ENCODE data around the gene SCARB1. TPM values are rescaled to one million over a fixed set of nuclear protein-coding genes. Genes with fewer than 3 reads are reported as not detected.
A peak's percentile ranks its signal among the peaks of the same experiment; 100 is the strongest.

Gene SCARB1
- total and polyA plus RNA-seq, 4 experiments from 2014 or later = 1.5 to 2.6 (median 1.9) TPM

DNA sequence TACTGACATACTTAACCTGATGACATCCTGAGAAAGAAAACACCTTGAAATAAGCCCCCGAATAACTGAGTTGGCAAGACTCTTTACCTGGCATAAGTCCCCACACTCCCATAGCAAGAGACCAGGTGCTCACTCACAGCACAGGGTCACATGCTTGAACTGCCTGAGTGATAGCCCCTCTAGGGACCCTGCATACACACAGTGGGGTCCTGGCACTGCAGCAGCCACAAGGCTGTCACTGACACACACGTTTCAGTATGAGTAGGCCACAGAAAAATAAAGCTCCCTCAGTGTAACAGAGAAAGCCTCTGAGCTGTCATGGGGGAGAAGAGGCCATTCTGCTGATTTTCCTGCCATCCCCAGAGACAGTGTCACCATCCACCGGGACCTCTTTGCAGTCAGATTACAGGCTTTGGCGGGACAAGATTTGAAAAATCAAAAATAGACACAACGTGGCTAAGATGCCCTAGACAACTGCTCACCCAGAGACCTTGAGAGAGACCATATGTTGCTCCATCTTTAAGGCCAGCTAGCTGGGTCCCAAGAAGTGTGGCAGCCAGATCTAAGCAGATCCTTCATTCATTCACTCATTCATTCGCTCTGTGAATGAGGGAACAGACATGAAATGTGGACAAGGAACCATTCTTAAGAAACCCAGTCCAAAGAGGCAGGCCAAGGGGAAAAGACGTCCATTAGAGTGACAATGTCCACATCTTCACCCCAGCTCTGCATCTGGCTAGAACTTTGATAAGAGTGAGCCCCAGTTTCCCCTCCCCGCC lies 1.6 kb downstream of the SCARB1 start:
- no peak overlapping the region for H3K4me3 ChIP-seq (ENCODE audit: low read length in 2 of 2)
- H3K27ac Mint-ChIP-seq = peak overlapping the region in 2 of 7 donors; percentile 46 to 54
- H3K9me3 ChIP-seq (ENCODE audit: control insufficient read depth in 1 of 2, low read length in 2 of 2) = no peaks in the 10 kb centered on the region
- ChIA-PET CTCF (ENCODE audit: partially characterized antibody) (no interaction called here), POLR2A (ENCODE audit: partially characterized antibody) (interaction anchor here (1.3 to 1.5 kb wide), 2 partner anchors 59 to 406 kb away, joined by 4 to 6 read pairs; no protein-coding TSS in a partner anchor)
- no peaks in the 10 kb centered on the region for H3K36me3 Mint-ChIP-seq
- H3K27ac ChIP-seq (ENCODE audit: low read depth, low read length) = no peak overlapping the region
- H3K4me3 Mint-ChIP-seq = peak overlapping the region; percentile 8 to 86 (median 78)
- H3K27me3 Mint-ChIP-seq = peaks cover 0 to 3% of the 10 kb centered on the region in 2 donors
- no peaks in the 10 kb centered on the region for H3K9me3 Mint-ChIP-seq
- H3K36me3 ChIP-seq (ENCODE audit: insufficient read depth, low read length) = no peaks in the 10 kb centered on the region
- peaks cover 12% of the 10 kb centered on the region for H3K4me1 ChIP-seq (ENCODE audit: insufficient read depth, low read length)
- H3K27me3 ChIP-seq (ENCODE audit: insufficient read depth, low read length) = no peaks in the 10 kb centered on the region
- no peak for DNase-seq
- intact Hi-C loops (cut with micrococcal nuclease) = loop anchor here (5.0 kb wide), 2 partner anchors 35 to 125 kb away; partner anchors contain the start of gene DHX37
- H3K4me1 Mint-ChIP-seq = peaks cover 5 to 21% (median 12%) of the 10 kb centered on the region in 4 donors

GRCh38 chr12:124861492-124861891 lies 2.2 kb downstream of the SCARB1 start:
- intact Hi-C loops (cut with micrococcal nuclease) = loop anchor here (5.0 kb wide), 2 partner anchors 36 to 126 kb away; partner anchors contain the start of gene DHX37
- no peak for DNase-seq

GRCh38 chr12:124857921-124858461 lies 5.7 kb downstream of the SCARB1 start:
- H3K36me3 Mint-ChIP-seq = no peaks in the 10 kb centered on the region
- ChIA-PET CTCF (ENCODE audit: partially characterized antibody) (no interaction called here), POLR2A (ENCODE audit: partially characterized antibody) (no interaction called here)
- Histone ChIP-seq H3K9me3 (ENCODE audit: control insufficient read depth in 1 of 2, low read length in 2 of 2) (no peaks in the 10 kb centered on the region), H3K4me1 (ENCODE audit: insufficient read depth, low read length) (peaks cover 5% of the 10 kb centered on the region), H3K27me3 (ENCODE audit: insufficient read depth, low read length) (no peaks in the 10 kb centered on the region), H3K27ac (ENCODE audit: low read depth, low read length) (no peak overlapping the region), H3K4me3 (ENCODE audit: low read length in 2 of 2) (no peak overlapping the region), H3K36me3 (ENCODE audit: insufficient read depth, low read length) (no peaks in the 10 kb centered on the region)
- H3K9me3 Mint-ChIP-seq = no peaks in the 10 kb centered on the region
- H3K4me3 Mint-ChIP-seq = no peak overlapping the region
- no peak overlapping the region for H3K27ac Mint-ChIP-seq
- peaks cover 3 to 12% (median 7%) of the 10 kb centered on the region in 4 donors for H3K4me1 Mint-ChIP-seq
- no peak for DNase-seq
- H3K27me3 Mint-ChIP-seq = peaks cover 0 to 1% of the 10 kb centered on the region in 2 donors
- intact Hi-C loops (cut with micrococcal nuclease) = no loop called here

More at GRCh38 chr12:124861492-124861891, 2.2 kb downstream of the SCARB1 start:
- peaks cover 12% of the 10 kb centered on the region for H3K4me1 ChIP-seq (ENCODE audit: insufficient read depth, low read length)
- no peak overlapping the region for H3K4me3 ChIP-seq (ENCODE audit: low read length in 2 of 2)
- Mint-ChIP-seq H3K4me3 (peak overlapping the region in 4 of 8 donors; percentile 25 to 86 (median 55)), H3K27ac (no peak overlapping the region), H3K27me3 (peaks cover 0 to 1% of the 10 kb centered on the region in 2 donors), H3K36me3 (no peaks in the 10 kb centered on the region), H3K4me1 (peaks cover 5 to 21% (median 12%) of the 10 kb centered on the region in 4 donors), H3K9me3 (no peaks in the 10 kb centered on the region)
- no peaks in the 10 kb centered on the region for H3K9me3 ChIP-seq (ENCODE audit: control insufficient read depth in 1 of 2, low read length in 2 of 2)
- no peaks in the 10 kb centered on the region for H3K36me3 ChIP-seq (ENCODE audit: insufficient read depth, low read length)
- POLR2A ChIA-PET (ENCODE audit: partially characterized antibody) = no interaction called here
- CTCF ChIA-PET (ENCODE audit: partially characterized antibody) = no interaction called here
- no peaks in the 10 kb centered on the region for H3K27me3 ChIP-seq (ENCODE audit: insufficient read depth, low read length)
- no peak overlapping the region for H3K27ac ChIP-seq (ENCODE audit: low read depth, low read length)

DNA sequence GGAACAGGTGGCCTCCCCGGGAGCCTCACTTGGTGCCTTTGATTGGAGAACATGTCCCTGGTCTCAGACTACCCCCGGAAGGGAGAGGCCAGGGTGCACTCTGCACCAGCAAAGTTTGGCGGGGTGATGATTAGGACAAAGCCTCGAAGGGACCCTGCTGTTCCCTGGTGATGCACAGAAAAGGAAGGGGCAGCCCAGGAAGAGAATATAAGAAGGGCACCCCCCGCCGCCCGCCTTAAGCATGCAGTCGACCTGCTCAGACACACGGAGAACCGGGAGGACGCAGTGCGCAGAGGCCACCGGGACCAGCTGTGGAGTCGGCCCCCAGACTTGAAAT lies 6.9 kb downstream of the SCARB1 start:
- no peak for DNase-seq

DNA sequence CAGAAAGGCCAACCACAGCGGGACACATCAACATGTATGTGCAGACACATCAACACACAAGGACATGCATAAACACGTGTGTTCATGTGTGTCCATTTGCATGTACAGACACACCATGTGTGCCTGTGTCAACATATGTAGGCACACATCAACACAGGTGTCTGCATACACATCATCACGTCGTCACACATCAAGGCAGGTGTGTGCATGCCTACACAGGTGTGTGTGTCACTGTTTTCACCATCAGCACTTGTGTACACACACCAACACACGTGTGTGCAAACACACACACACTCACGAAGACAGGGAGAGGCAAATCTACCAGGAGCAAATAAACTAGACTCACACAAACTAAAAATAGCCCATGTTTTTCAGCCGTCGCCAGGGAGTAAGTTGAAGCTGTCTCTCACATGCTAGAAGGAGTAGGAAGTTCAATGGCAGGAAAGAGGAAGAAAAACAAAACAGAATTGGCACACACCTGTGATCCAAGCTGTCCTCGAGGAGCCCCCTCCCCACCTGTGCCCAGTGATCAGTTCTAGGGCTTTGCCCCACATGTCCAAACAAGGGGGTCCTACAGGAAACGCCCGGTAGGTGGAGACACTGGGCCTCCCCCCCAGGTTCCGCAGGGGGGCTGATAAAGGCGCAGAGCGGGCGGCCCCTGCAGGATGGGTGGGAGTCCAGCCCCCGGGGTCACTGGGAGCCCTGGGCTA lies 7.4 kb downstream of the SCARB1 start:
- POLR2A ChIA-PET (ENCODE audit: partially characterized antibody) = no interaction called here
- H3K27ac ChIP-seq (ENCODE audit: low read depth, low read length) = no peak overlapping the region

More for the DNA sequence above, 6.9 kb downstream of the SCARB1 start:
- Histone ChIP-seq H3K36me3 (ENCODE audit: insufficient read depth, low read length) (no peaks in the 10 kb centered on the region), H3K4me1 (ENCODE audit: insufficient read depth, low read length) (no peaks in the 10 kb centered on the region), H3K27ac (ENCODE audit: low read depth, low read length) (no peak overlapping the region), H3K4me3 (ENCODE audit: low read length in 2 of 2) (no peak overlapping the region), H3K27me3 (ENCODE audit: insufficient read depth, low read length) (no peaks in the 10 kb centered on the region), H3K9me3 (ENCODE audit: control insufficient read depth in 1 of 2, low read length in 2 of 2) (no peaks in the 10 kb centered on the region)
- ChIA-PET CTCF (ENCODE audit: partially characterized antibody) (no interaction called here), POLR2A (ENCODE audit: partially characterized antibody) (no interaction called here)
- Mint-ChIP-seq H3K4me3 (no peak overlapping the region), H3K4me1 (peaks cover 0 to 2% (median under 1%) of the 10 kb centered on the region in 4 donors), H3K36me3 (no peaks in the 10 kb centered on the region), H3K27me3 (peaks cover 0 to 1% of the 10 kb centered on the region in 2 donors), H3K27ac (no peak overlapping the region), H3K9me3 (no peaks in the 10 kb centered on the region)
- intact Hi-C loops (cut with micrococcal nuclease) = no loop called here

GRCh38 chr12:124855275-124855957 lies 8.2 kb downstream of the SCARB1 start:
- Histone ChIP-seq H3K36me3 (ENCODE audit: insufficient read depth, low read length) (no peaks in the 10 kb centered on the region), H3K9me3 (ENCODE audit: control insufficient read depth in 1 of 2, low read length in 2 of 2) (no peaks in the 10 kb centered on the region), H3K4me3 (ENCODE audit: low read length in 2 of 2) (no peak overlapping the region), H3K27me3 (ENCODE audit: insufficient read depth, low read length) (no peaks in the 10 kb centered on the region), H3K4me1 (ENCODE audit: insufficient read depth, low read length) (no peaks in the 10 kb centered on the region), H3K27ac (ENCODE audit: low read depth, low read length) (no peak overlapping the region)
- intact Hi-C loops (cut with micrococcal nuclease) = no loop called here
- CTCF ChIA-PET (ENCODE audit: partially characterized antibody) = interaction anchor here (0.6 to 1.0 kb wide), 2 partner anchors 9 to 168 kb away, joined by 3 read pairs; no protein-coding TSS in a partner anchor
- POLR2A ChIA-PET (ENCODE audit: partially characterized antibody) = no interaction called here
- no peak for DNase-seq
- H3K27ac Mint-ChIP-seq = no peak overlapping the region
- no peaks in the 10 kb centered on the region for H3K9me3 Mint-ChIP-seq
- no peaks in the 10 kb centered on the region for H3K36me3 Mint-ChIP-seq
- peaks cover 0 to 2% (median 0%) of the 10 kb centered on the region in 4 donors for H3K4me1 Mint-ChIP-seq
- no peak overlapping the region for H3K4me3 Mint-ChIP-seq
- H3K27me3 Mint-ChIP-seq = no peaks in the 10 kb centered on the region

More for the DNA sequence above, 7.4 kb downstream of the SCARB1 start:
- Mint-ChIP-seq H3K4me1 (peaks cover 0 to 2% (median 0%) of the 10 kb centered on the region in 4 donors), H3K27ac (no peak overlapping the region), H3K4me3 (no peak overlapping the region), H3K27me3 (peaks cover 0 to 1% of the 10 kb centered on the region in 2 donors), H3K36me3 (no peaks in the 10 kb centered on the region), H3K9me3 (no peaks in the 10 kb centered on the region)
- Histone ChIP-seq H3K9me3 (ENCODE audit: control insufficient read depth in 1 of 2, low read length in 2 of 2) (no peaks in the 10 kb centered on the region), H3K4me3 (ENCODE audit: low read length in 2 of 2) (no peak overlapping the region), H3K4me1 (ENCODE audit: insufficient read depth, low read length) (no peaks in the 10 kb centered on the region), H3K36me3 (ENCODE audit: insufficient read depth, low read length) (no peaks in the 10 kb centered on the region), H3K27me3 (ENCODE audit: insufficient read depth, low read length) (no peaks in the 10 kb centered on the region)
- no peak for DNase-seq
- CTCF ChIA-PET (ENCODE audit: partially characterized antibody) = interaction anchor here (0.6 kb wide), 1 partner anchor 168 kb away, joined by 3 read pairs; no protein-coding TSS in a partner anchor
- intact Hi-C loops (cut with micrococcal nuclease) = no loop called here

Data from CD4-positive, alpha-beta memory T cell (primary cell).